ENCODE data around the gene NT5DC3.
"Not testable (repeated sequence)": the region's sequence is repeated elsewhere in the genome, so short reads cannot be mapped to it uniquely, and the experiment has no call there.

Gene NT5DC3

GRCh38 chr12:103814436-103814835 lies 26.6 kb downstream of the NT5DC3 start:
- no peak overlapping the region for H3K27ac ChIP-seq (ENCODE audit: low read length)
- H3K9ac ChIP-seq (ENCODE audit: low read length) = no peak overlapping the region

DNA sequence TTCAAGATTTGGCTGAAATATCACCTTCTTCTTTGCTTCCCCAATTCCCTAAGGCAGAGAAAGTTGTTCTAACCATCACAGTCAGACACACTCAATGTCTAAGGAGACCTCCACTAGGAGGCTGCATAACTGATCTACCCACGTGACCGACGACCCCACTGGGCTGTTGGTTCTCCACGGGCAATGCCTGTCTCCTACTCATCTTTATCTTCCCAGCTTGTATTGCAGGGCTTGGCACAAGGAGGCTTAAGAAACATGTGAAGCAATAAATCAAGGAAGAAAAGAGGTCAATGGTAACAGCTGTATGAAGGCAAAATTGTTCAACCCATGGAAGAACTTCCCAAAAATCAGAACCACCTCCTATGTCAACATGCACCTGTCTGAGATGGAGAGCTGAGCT lies 27.1 kb downstream of the NT5DC3 start:
- no peaks in the 10 kb centered on the region for H3K9me3 ChIP-seq (ENCODE audit: control insufficient read depth, low read depth, low read length)
- no peak overlapping the region for H3K27ac ChIP-seq (ENCODE audit: low read length)
- no peak overlapping the region for H3K4me3 ChIP-seq (ENCODE audit: low read length)
- H3K27me3 ChIP-seq (ENCODE audit: control insufficient read depth, insufficient read depth, low read length) = no peaks in the 10 kb centered on the region
- H3K36me3 ChIP-seq (ENCODE audit: control insufficient read depth, low read depth, low read length) = peaks cover 17% of the 10 kb centered on the region
- H3K4me1 ChIP-seq (ENCODE audit: control insufficient read depth, low read depth, low read length) = no peaks in the 10 kb centered on the region
- H3K9ac ChIP-seq (ENCODE audit: low read length) = no peak overlapping the region

More at GRCh38 chr12:103814436-103814835, 26.6 kb downstream of the NT5DC3 start:
- no peaks in the 10 kb centered on the region for H3K4me1 ChIP-seq (ENCODE audit: control insufficient read depth, low read depth, low read length)
- H3K9me3 ChIP-seq (ENCODE audit: control insufficient read depth, low read depth, low read length) = no peaks in the 10 kb centered on the region
- H3K36me3 ChIP-seq (ENCODE audit: control insufficient read depth, low read depth, low read length) = peaks cover 17% of the 10 kb centered on the region
- no peaks in the 10 kb centered on the region for H3K27me3 ChIP-seq (ENCODE audit: control insufficient read depth, insufficient read depth, low read length)
- no peak overlapping the region for H3K4me3 ChIP-seq (ENCODE audit: low read length)

DNA sequence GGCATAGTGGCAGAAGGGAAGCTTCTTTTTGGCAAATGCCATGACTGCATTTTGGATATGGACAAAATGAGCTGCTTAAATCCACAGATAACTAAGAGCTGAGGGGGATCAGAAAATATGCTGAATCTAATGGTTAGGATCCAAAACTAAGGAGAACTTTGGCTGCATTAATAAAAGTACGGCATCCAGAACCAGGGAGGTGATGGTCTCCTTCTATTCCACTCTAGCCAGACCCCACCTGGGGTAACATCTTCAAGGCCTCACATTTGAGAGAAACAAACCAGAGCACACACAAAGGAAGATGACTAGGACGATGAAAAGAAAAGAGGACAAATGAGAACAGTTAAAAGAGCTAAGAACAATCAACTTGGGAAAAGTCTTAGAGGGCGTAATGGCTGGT lies 27.6 kb downstream of the NT5DC3 start:
- no peak overlapping the region for H3K9ac ChIP-seq (ENCODE audit: low read length)
- no peak overlapping the region for H3K4me3 ChIP-seq (ENCODE audit: low read length)
- peaks cover 17% of the 10 kb centered on the region for H3K36me3 ChIP-seq (ENCODE audit: control insufficient read depth, low read depth, low read length)
- H3K4me1 ChIP-seq (ENCODE audit: control insufficient read depth, low read depth, low read length) = no peaks in the 10 kb centered on the region
- H3K9me3 ChIP-seq (ENCODE audit: control insufficient read depth, low read depth, low read length) = no peaks in the 10 kb centered on the region
- H3K27ac ChIP-seq (ENCODE audit: low read length) = no peak overlapping the region
- no peaks in the 10 kb centered on the region for H3K27me3 ChIP-seq (ENCODE audit: control insufficient read depth, insufficient read depth, low read length)

DNA sequence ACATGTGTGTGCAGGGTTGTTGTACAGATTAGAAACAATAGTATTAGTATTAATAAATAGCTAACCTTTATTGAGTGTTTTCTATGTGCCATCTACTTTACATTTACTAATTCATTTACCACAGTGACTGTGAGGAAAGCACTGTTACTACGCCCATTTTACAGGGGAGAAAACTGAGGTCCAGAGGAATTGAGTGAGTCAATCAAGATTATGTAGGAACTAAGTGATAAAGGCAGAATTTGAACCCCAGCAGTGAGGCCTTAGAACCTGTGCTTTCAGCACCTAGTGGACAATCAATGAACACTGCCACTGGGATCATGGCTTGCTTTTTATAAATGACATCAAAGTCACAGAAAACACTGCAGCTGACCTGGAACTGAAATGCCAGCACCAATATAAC lies 28.2 kb downstream of the NT5DC3 start:
- H3K27me3 ChIP-seq (ENCODE audit: control insufficient read depth, insufficient read depth, low read length) = no peaks in the 10 kb centered on the region
- H3K36me3 ChIP-seq (ENCODE audit: control insufficient read depth, low read depth, low read length) = peaks cover 17% of the 10 kb centered on the region
- H3K4me3 ChIP-seq (ENCODE audit: low read length) = no peak overlapping the region
- H3K4me1 ChIP-seq (ENCODE audit: control insufficient read depth, low read depth, low read length) = no peaks in the 10 kb centered on the region
- no peak overlapping the region for H3K9ac ChIP-seq (ENCODE audit: low read length)
- no peak overlapping the region for H3K27ac ChIP-seq (ENCODE audit: low read length)
- no peaks in the 10 kb centered on the region for H3K9me3 ChIP-seq (ENCODE audit: control insufficient read depth, low read depth, low read length)

DNA sequence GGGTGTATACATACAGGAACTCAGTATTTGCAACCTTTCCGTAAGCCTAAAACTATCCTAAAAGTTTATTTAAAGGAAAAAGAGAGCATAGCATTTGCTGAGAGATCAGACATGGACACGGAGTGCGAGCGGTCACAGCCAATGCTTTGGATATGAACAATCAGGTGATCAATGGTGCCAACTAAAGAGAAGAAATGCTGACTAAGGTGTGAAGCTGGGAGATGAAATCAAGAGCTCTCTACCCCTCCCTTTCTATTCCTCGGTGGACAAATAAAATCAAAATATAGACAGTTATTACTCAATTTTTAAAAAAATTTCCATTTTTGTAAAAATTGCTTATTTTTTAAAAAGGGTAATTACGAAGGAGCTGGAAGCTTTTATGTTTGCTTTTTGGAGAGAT lies 29.2 kb downstream of the NT5DC3 start:
- H3K4me3 ChIP-seq (ENCODE audit: low read length) = no peak overlapping the region
- H3K27me3 ChIP-seq (ENCODE audit: control insufficient read depth, insufficient read depth, low read length) = no peaks in the 10 kb centered on the region
- no peak overlapping the region for H3K9ac ChIP-seq (ENCODE audit: low read length)
- no peak overlapping the region for H3K27ac ChIP-seq (ENCODE audit: low read length)
- H3K4me1 ChIP-seq (ENCODE audit: control insufficient read depth, low read depth, low read length) = no peaks in the 10 kb centered on the region
- peaks cover 17% of the 10 kb centered on the region for H3K36me3 ChIP-seq (ENCODE audit: control insufficient read depth, low read depth, low read length)
- H3K9me3 ChIP-seq (ENCODE audit: control insufficient read depth, low read depth, low read length) = no peaks in the 10 kb centered on the region

DNA sequence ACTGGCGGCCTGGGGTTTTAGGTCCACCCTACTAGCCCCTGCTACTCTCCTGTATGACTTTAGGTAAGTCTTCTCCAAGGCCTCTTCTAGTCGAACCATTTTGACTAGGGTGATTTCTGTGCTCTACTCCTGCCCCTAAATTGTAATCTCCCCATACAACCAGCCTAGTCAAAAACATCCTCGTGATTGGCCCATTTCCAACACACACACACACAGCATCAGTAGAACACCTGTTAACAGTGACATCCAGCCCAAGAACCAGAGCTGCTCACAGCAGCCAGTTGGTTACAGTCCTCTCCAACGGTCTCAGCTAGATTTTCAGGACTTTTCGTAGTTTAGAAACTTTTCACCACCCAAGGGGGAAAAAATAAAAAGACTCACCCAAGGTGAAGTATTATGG lies 30.9 kb downstream of the NT5DC3 start:
- H3K9ac ChIP-seq (ENCODE audit: low read length) = no peak overlapping the region
- H3K36me3 ChIP-seq (ENCODE audit: control insufficient read depth, low read depth, low read length) = peaks cover 23% of the 10 kb centered on the region
- no peaks in the 10 kb centered on the region for H3K9me3 ChIP-seq (ENCODE audit: control insufficient read depth, low read depth, low read length)
- H3K27ac ChIP-seq (ENCODE audit: low read length) = no peak overlapping the region
- H3K27me3 ChIP-seq (ENCODE audit: control insufficient read depth, insufficient read depth, low read length) = no peaks in the 10 kb centered on the region
- no peak overlapping the region for H3K4me3 ChIP-seq (ENCODE audit: low read length)
- H3K4me1 ChIP-seq (ENCODE audit: control insufficient read depth, low read depth, low read length) = no peaks in the 10 kb centered on the region

DNA sequence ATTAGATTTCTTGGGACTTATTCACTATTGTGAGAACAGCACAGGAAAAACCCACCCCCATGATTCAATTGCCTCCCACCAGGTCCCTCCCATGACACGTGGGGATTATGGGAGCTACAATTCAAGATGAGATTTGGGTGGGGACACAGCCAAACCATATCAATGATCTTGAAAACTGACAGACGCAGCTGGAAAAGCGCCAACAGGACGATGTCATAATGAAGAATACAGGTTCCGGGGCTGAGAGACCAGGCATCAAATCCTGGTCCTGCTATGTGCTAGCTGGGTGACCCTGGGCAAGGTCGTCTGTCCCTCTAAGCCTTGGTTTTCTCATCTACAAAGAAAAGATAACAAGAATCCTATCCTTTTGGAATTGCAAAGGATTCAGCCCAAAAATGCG lies 31.4 kb downstream of the NT5DC3 start:
- not testable (repeated sequence) for H3K4me3 ChIP-seq (ENCODE audit: low read length)
- H3K36me3 ChIP-seq (ENCODE audit: control insufficient read depth, low read depth, low read length) = peaks cover 23% of the 10 kb centered on the region

GRCh38 chr12:103809154-103809553 lies 31.9 kb downstream of the NT5DC3 start:
- peaks cover 21% of the 10 kb centered on the region for H3K36me3 ChIP-seq (ENCODE audit: control insufficient read depth, low read depth, low read length)
- no peaks in the 10 kb centered on the region for H3K9me3 ChIP-seq (ENCODE audit: control insufficient read depth, low read depth, low read length)
- no peak overlapping the region for H3K4me3 ChIP-seq (ENCODE audit: low read length)
- no peak overlapping the region for H3K27ac ChIP-seq (ENCODE audit: low read length)
- H3K4me1 ChIP-seq (ENCODE audit: control insufficient read depth, low read depth, low read length) = no peaks in the 10 kb centered on the region
- no peaks in the 10 kb centered on the region for H3K27me3 ChIP-seq (ENCODE audit: control insufficient read depth, insufficient read depth, low read length)
- no peak overlapping the region for H3K9ac ChIP-seq (ENCODE audit: low read length)

More for the DNA sequence above, 31.4 kb downstream of the NT5DC3 start:
- not testable (repeated sequence) for H3K9me3 ChIP-seq (ENCODE audit: control insufficient read depth, low read depth, low read length); H3K27me3 ChIP-seq (ENCODE audit: control insufficient read depth, insufficient read depth, low read length); H3K4me1 ChIP-seq (ENCODE audit: control insufficient read depth, low read depth, low read length); H3K27ac ChIP-seq (ENCODE audit: low read length); H3K9ac ChIP-seq (ENCODE audit: low read length)

- Histone ChIP-seq H3K36me3 (ENCODE audit: control insufficient read depth, low read depth, low read length) (peaks cover 15% of the 10 kb centered on the region), H3K9ac (ENCODE audit: low read length) (no peak overlapping the region), H3K4me3 (ENCODE audit: low read length) (no peak overlapping the region), H3K9me3 (ENCODE audit: control insufficient read depth, low read depth, low read length) (no peaks in the 10 kb centered on the region), H3K4me1 (ENCODE audit: control insufficient read depth, low read depth, low read length) (no peaks in the 10 kb centered on the region), H3K27ac (ENCODE audit: low read length) (no peak overlapping the region), H3K27me3 (ENCODE audit: control insufficient read depth, insufficient read depth, low read length) (no peaks in the 10 kb centered on the region)
Measured at GRCh38 chr12:103808239-103808880, 32.7 kb downstream of the NT5DC3 start.

DNA sequence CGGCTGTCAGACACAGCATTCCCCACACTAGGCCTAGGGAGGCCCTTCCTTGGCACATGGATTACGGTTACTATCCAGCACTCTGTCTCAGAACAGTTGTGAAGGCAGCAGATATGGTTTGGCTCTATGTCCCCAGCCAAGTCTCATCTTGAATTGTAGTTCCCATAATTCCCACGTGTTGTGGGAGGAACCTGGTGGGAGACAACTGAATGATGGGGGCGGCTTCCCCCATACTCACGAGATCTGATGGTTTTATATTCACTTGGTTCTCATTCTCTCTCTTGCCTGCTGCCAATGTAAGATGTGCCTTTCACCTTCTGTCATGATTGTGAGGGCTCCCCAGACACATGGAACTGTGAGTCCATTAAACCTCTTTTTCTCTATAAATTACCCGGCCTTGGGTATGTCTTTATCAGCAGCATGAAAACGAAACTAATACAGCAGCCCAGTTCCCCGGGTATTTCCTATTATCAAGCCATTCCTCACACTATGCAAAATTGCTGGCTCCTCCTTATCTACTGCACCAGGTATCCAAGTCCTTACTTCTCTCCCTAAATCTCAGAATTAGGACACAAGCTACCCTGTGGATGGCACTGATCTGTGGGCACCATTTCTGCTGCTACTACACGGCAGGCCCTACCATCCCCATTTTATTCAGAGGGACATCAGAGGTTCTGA lies 33.3 kb downstream of the NT5DC3 start:
- Histone ChIP-seq H3K9ac (ENCODE audit: low read length) (no peak overlapping the region), H3K36me3 (ENCODE audit: control insufficient read depth, low read depth, low read length) (peaks cover 9% of the 10 kb centered on the region), H3K4me3 (ENCODE audit: low read length) (no peak overlapping the region), H3K27ac (ENCODE audit: low read length) (no peak overlapping the region), H3K4me1 (ENCODE audit: control insufficient read depth, low read depth, low read length) (no peaks in the 10 kb centered on the region), H3K27me3 (ENCODE audit: control insufficient read depth, insufficient read depth, low read length) (no peaks in the 10 kb centered on the region), H3K9me3 (ENCODE audit: control insufficient read depth, low read depth, low read length) (no peaks in the 10 kb centered on the region)

DNA sequence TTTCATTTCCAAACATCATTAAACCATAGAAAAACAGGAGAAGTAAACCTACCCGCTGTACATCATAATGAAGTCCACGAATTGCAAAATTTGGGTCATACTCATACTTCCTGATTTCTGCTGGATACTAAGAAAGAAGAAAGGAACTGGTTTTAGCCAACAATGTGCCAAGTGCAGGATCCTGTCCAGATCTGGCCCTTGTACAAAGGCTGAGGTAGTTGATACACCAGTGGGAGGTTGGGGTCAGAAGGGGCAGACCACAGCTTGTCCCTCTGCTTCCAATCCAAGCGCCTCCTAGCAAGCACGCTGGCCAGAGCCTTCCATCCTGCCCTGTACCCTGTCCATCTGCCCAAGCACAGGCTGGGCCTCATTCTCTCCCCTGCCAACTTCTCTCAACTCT lies 34.2 kb downstream of the NT5DC3 start:
- Histone ChIP-seq H3K4me1 (ENCODE audit: control insufficient read depth, low read depth, low read length) (no peaks in the 10 kb centered on the region), H3K4me3 (ENCODE audit: low read length) (no peak overlapping the region), H3K36me3 (ENCODE audit: control insufficient read depth, low read depth, low read length) (peaks cover 12% of the 10 kb centered on the region), H3K27ac (ENCODE audit: low read length) (no peak overlapping the region), H3K9ac (ENCODE audit: low read length) (no peak overlapping the region), H3K9me3 (ENCODE audit: control insufficient read depth, low read depth, low read length) (no peaks in the 10 kb centered on the region), H3K27me3 (ENCODE audit: control insufficient read depth, insufficient read depth, low read length) (no peaks in the 10 kb centered on the region)

Measured in iPS-18a (cell line).